CD4-positive, alpha-beta T cell treated with Interleukin-10 for 1 hour (primary cell): ENCODE results near the gene ECSCR.
A peak's percentile ranks its signal among the peaks of the same experiment; 100 is the strongest.
"Not testable (repeated sequence)": the region's sequence is repeated elsewhere in the genome, so short reads cannot be mapped to it uniquely, and the experiment has no call there.

Experiments used
- DNase-seq: peaks from one replicate; pipeline ENCODE4 v3.0.0-alpha.2; 2020

Gene ECSCR

GRCh38 chr5:139410121-139410992 is 52.2 kb downstream of the ECSCR start:
- no peak for DNase-seq

GRCh38 chr5:139409116-139409515 is 53.4 kb downstream of the ECSCR start:
- not testable (repeated sequence) for DNase-seq

GRCh38 chr5:139408191-139408590 is 54.4 kb downstream of the ECSCR start:
- DNase-seq, result no peak

GRCh38 chr5:139407517-139407916 is 55.0 kb downstream of the ECSCR start:
- no peak for DNase-seq

GRCh38 chr5:139406963-139407362 is 55.6 kb downstream of the ECSCR start:
- no peak for DNase-seq

GRCh38 chr5:139404484-139404840 is 58.1 kb downstream of the ECSCR start:
- DNase-seq, result no peak

GRCh38 chr5:139403787-139404483 is 58.6 kb downstream of the ECSCR start, which contains the start of gene SPATA24:
Gene SPATA24, minus strand, starts transcription at chr5:139404089. Its CDS starts 29 bp downstream, at chr5:139404060.
- peak; percentile 98 for DNase-seq

GRCh38 chr5:139403418-139403786 is 59.1 kb downstream of the ECSCR start:
- DNase-seq, result no peak

- peak; percentile 32 for DNase-seq
Observed at GRCh38 chr5:139402561-139403158, 59.9 kb downstream of the ECSCR start.

GRCh38 chr5:139401546-139401945 is 61.0 kb downstream of the ECSCR start:
- DNase-seq, result no peak

- no peak for DNase-seq
Observed at GRCh38 chr5:139399501-139400121, 62.9 kb downstream of the ECSCR start.
